ENCODE data around the gene INPPL1.
"Not testable (repeated sequence)": the region's sequence is repeated elsewhere in the genome, so short reads cannot be mapped to it uniquely, and the experiment has no call there.

INPPL1 gene

GRCh38 chr11:72204886-72205285, 19.7 kb upstream of the INPPL1 start:
- TF ChIP-seq, protein P1, sequence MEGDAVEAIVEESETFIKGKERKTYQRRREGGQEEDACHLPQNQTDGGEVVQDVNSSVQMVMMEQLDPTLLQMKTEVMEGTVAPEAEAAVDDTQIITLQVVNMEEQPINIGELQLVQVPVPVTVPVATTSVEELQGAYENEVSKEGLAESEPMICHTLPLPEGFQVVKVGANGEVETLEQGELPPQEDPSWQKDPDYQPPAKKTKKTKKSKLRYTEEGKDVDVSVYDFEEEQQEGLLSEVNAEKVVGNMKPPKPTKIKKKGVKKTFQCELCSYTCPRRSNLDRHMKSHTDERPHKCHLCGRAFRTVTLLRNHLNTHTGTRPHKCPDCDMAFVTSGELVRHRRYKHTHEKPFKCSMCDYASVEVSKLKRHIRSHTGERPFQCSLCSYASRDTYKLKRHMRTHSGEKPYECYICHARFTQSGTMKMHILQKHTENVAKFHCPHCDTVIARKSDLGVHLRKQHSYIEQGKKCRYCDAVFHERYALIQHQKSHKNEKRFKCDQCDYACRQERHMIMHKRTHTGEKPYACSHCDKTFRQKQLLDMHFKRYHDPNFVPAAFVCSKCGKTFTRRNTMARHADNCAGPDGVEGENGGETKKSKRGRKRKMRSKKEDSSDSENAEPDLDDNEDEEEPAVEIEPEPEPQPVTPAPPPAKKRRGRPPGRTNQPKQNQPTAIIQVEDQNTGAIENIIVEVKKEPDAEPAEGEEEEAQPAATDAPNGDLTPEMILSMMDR (IDR thresholded peaks at IDR 0.05; ENCODE audit: low read length) = no peak
- TF ChIP-seq EZH2phosphoT487 (IDR thresholded peaks at IDR 0.05; ENCODE audit: low read length) (no peak), EZH2 (optimal IDR thresholded peaks at IDR 0.05; ENCODE audit: low read depth, low read length) (no peak)
- no peak overlapping the region for H3K4me3 ChIP-seq (ENCODE audit: low read length)
- H2AFZ ChIP-seq (ENCODE audit: low read length) = no peak overlapping the region
- no peak for DNase-seq
- no peaks in the 10 kb centered on the region for H3F3A ChIP-seq (ENCODE audit: insufficient read depth, low read length)
- H3K27ac ChIP-seq (ENCODE audit: low read length) = no peak overlapping the region
- no peaks in the 10 kb centered on the region for H3K27me3 ChIP-seq (replicated peaks; ENCODE audit: insufficient read depth, low read length)
- no peaks in the 10 kb centered on the region for H3K9me3 ChIP-seq (replicated peaks; ENCODE audit: insufficient read depth, low read length)
- H3K4me2 ChIP-seq (ENCODE audit: low read depth, low read length) = no peak overlapping the region
- no peaks in the 10 kb centered on the region for H3K9me2 ChIP-seq (replicated peaks; ENCODE audit: insufficient read depth, low read length)
- no peaks in the 10 kb centered on the region for H3K79me2 ChIP-seq (ENCODE audit: low read length)
- H3K36me3 ChIP-seq (replicated peaks; ENCODE audit: insufficient read depth, low read length) = no peaks in the 10 kb centered on the region
- 0 out of 2 replicates have a peak, but pooled peaks cover 5% of the 10 kb centered on the region for H3K4me1 ChIP-seq (ENCODE audit: low read length)
- no peaks in the 10 kb centered on the region for H4K20me1 ChIP-seq (ENCODE audit: insufficient read depth, low read length)
- H3K9ac ChIP-seq (ENCODE audit: low read length) = no peak overlapping the region

DNA sequence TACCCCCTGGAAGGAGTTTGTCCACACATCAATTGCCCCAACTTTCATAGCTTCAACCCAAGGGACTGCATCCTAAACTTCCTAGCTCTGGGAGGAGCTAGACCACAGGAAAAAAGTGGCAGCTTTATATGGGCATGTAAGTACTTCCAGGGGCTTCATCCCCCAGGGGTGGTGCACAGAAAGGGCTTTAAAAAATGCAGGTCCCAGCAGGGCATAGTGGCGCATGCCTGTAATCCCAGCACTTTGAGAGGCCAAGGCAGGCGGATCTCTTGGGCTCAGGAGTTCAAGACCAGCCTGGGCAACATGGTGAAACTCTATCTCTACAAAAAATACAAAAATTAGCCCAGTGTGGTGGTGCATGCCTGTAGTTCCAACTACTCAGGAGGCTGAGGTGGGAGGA, 17.8 kb upstream of the INPPL1 start:
- not testable (repeated sequence) for H3K27me3 ChIP-seq (replicated peaks; ENCODE audit: insufficient read depth, low read length)

DNA sequence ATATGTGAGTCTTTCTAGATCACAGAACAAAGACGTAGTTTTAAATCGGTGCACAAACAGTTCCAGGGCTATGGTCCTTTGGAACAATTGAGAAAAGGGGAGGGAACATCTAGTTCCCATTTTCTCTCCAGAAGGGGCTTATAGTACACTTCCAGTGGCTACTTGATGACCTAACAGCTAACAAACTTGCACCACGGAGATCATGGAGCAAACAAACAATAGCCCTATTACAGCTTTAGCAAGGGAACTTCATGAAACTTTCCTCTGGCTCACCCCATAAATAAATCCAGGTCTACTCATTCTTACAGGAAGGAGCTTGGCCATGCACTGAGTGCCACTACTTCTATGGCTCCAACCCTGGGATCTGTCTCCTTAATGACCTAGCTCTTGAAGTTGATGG, 16.3 kb upstream of the INPPL1 start:
- H3K4me2 ChIP-seq (ENCODE audit: low read depth, low read length) = no peak overlapping the region
- H3K4me3 ChIP-seq (ENCODE audit: low read length) = no peak overlapping the region
- H3K79me2 ChIP-seq (ENCODE audit: low read length) = no peaks in the 10 kb centered on the region
- no peak overlapping the region for H2AFZ ChIP-seq (ENCODE audit: low read length)
- no peak for DNase-seq
- no peaks in the 10 kb centered on the region for H3K36me3 ChIP-seq (replicated peaks; ENCODE audit: insufficient read depth, low read length)
- no peaks in the 10 kb centered on the region for H3F3A ChIP-seq (ENCODE audit: insufficient read depth, low read length)
- no peaks in the 10 kb centered on the region for H3K9me3 ChIP-seq (replicated peaks; ENCODE audit: insufficient read depth, low read length)
- no peaks in the 10 kb centered on the region for H4K20me1 ChIP-seq (ENCODE audit: insufficient read depth, low read length)
- no peaks in the 10 kb centered on the region for H3K9me2 ChIP-seq (replicated peaks; ENCODE audit: insufficient read depth, low read length)
- TF ChIP-seq, protein P1 (IDR thresholded peaks at IDR 0.05; ENCODE audit: low read length) = no peak
- H3K27ac ChIP-seq (ENCODE audit: low read length) = no peak overlapping the region
- H3K4me1 ChIP-seq (ENCODE audit: low read length) = 0 out of 2 replicates have a peak, but pooled peaks cover under 1% of the 10 kb centered on the region
- H3K27me3 ChIP-seq (replicated peaks; ENCODE audit: insufficient read depth, low read length) = no peaks in the 10 kb centered on the region
- no peak overlapping the region for H3K9ac ChIP-seq (ENCODE audit: low read length)

More for the DNA sequence above, 17.8 kb upstream of the INPPL1 start:
- not testable (repeated sequence) for H3K4me2 ChIP-seq (ENCODE audit: low read depth, low read length); DNase-seq; H3K9me3 ChIP-seq (replicated peaks; ENCODE audit: insufficient read depth, low read length); H3K79me2 ChIP-seq (ENCODE audit: low read length); H3K4me3 ChIP-seq (ENCODE audit: low read length); H3K4me1 ChIP-seq (ENCODE audit: low read length); H3F3A ChIP-seq (ENCODE audit: insufficient read depth, low read length); H3K27ac ChIP-seq (ENCODE audit: low read length); H4K20me1 ChIP-seq (ENCODE audit: insufficient read depth, low read length); H3K9ac ChIP-seq (ENCODE audit: low read length); H3K36me3 ChIP-seq (replicated peaks; ENCODE audit: insufficient read depth, low read length); H2AFZ ChIP-seq (ENCODE audit: low read length); H3K9me2 ChIP-seq (replicated peaks; ENCODE audit: insufficient read depth, low read length)

- no peaks in the 10 kb centered on the region for H3K9me3 ChIP-seq (replicated peaks; ENCODE audit: insufficient read depth, low read length)
- TF ChIP-seq EZH2 (optimal IDR thresholded peaks at IDR 0.05; ENCODE audit: low read depth, low read length) (no peak), EZH2phosphoT487 (IDR thresholded peaks at IDR 0.05; ENCODE audit: low read length) (no peak)
- TF ChIP-seq, protein P1 (IDR thresholded peaks at IDR 0.05; ENCODE audit: low read length) = no peak
- H2AFZ ChIP-seq (ENCODE audit: low read length) = no peak overlapping the region
- no peaks in the 10 kb centered on the region for H3F3A ChIP-seq (ENCODE audit: insufficient read depth, low read length)
- no peaks in the 10 kb centered on the region for H4K20me1 ChIP-seq (ENCODE audit: insufficient read depth, low read length)
- no peaks in the 10 kb centered on the region for H3K79me2 ChIP-seq (ENCODE audit: low read length)
- H3K4me3 ChIP-seq (ENCODE audit: low read length) = no peak overlapping the region
- no peak overlapping the region for H3K9ac ChIP-seq (ENCODE audit: low read length)
- no peaks in the 10 kb centered on the region for H3K4me1 ChIP-seq (ENCODE audit: low read length)
- H3K4me2 ChIP-seq (ENCODE audit: low read depth, low read length) = no peak overlapping the region
- no peak for DNase-seq
- no peaks in the 10 kb centered on the region for H3K9me2 ChIP-seq (replicated peaks; ENCODE audit: insufficient read depth, low read length)
- no peak overlapping the region for H3K27ac ChIP-seq (ENCODE audit: low read length)
- no peaks in the 10 kb centered on the region for H3K27me3 ChIP-seq (replicated peaks; ENCODE audit: insufficient read depth, low read length)
- H3K36me3 ChIP-seq (replicated peaks; ENCODE audit: insufficient read depth, low read length) = no peaks in the 10 kb centered on the region
Measured at GRCh38 chr11:72209101-72209500, 15.5 kb upstream of the INPPL1 start.

All from MM.1S (cell line).